Stimulated activated effector memory CD8-positive, alpha-beta T cell treated with anti-CD3 and anti-CD28 coated beads, Interleukin-12 subunit alpha, Interleukin-12 subunit beta, amount 100 ng/mL, for 72 hours (primary cell): ENCODE data around the gene ACTL10.

ENCODE experiments used
- ATAC-seq: fragments of 150-1000 bp; cut with Tn5 transposase; 2 replicates; pipeline ENCODE4 v1.10.0; 2021
- DNase-seq, 2 donors: peaks; one replicate each; pipeline ENCODE4 v3.0.0; 2021 to 2022; ENCODE audit warnings: low spot score in 2 of 2
- H3K27ac Mint-ChIP-seq: one replicate; pipeline ENCODE4 v1.8.0; 2022; ENCODE audit warnings: mild to moderate bottlenecking, mixed read lengths
- H3K36me3 Mint-ChIP-seq: one replicate; pipeline ENCODE4 v1.8.0; 2022; ENCODE audit warnings: mild to moderate bottlenecking, mixed read lengths
- H3K4me1 Mint-ChIP-seq: one replicate; pipeline ENCODE4 v1.8.0; 2022; ENCODE audit warnings: mixed read lengths
- H3K4me3 Mint-ChIP-seq: one replicate; pipeline ENCODE4 v1.8.0; 2022; ENCODE audit warnings: mild to moderate bottlenecking, mixed read lengths
- H3K9me3 Mint-ChIP-seq: one replicate; pipeline ENCODE4 v1.8.0; 2022; ENCODE audit warnings: mixed read lengths

Gene ACTL10

GRCh38 chr20:33655164-33655563 is 11.6 kb upstream of the ACTL10 start:
- Mint-ChIP-seq H3K27ac (peak overlapping the region; percentile 8), H3K4me3 (no peak overlapping the region), H3K9me3 (no peaks in the 10 kb centered on the region), H3K4me1 (peaks cover 27% of the 10 kb centered on the region), H3K36me3 (no peaks in the 10 kb centered on the region)
- ATAC-seq = no peak
- DNase-seq = no peak

GRCh38 chr20:33656010-33656782 is 10.5 kb upstream of the ACTL10 start:
- H3K9me3 Mint-ChIP-seq = no peaks in the 10 kb centered on the region
- no peaks in the 10 kb centered on the region for H3K36me3 Mint-ChIP-seq
- no peak for DNase-seq
- H3K4me1 Mint-ChIP-seq = peaks cover 23% of the 10 kb centered on the region
- no peak overlapping the region for H3K27ac Mint-ChIP-seq
- H3K4me3 Mint-ChIP-seq = no peak overlapping the region
- ATAC-seq = no peak

DNA sequence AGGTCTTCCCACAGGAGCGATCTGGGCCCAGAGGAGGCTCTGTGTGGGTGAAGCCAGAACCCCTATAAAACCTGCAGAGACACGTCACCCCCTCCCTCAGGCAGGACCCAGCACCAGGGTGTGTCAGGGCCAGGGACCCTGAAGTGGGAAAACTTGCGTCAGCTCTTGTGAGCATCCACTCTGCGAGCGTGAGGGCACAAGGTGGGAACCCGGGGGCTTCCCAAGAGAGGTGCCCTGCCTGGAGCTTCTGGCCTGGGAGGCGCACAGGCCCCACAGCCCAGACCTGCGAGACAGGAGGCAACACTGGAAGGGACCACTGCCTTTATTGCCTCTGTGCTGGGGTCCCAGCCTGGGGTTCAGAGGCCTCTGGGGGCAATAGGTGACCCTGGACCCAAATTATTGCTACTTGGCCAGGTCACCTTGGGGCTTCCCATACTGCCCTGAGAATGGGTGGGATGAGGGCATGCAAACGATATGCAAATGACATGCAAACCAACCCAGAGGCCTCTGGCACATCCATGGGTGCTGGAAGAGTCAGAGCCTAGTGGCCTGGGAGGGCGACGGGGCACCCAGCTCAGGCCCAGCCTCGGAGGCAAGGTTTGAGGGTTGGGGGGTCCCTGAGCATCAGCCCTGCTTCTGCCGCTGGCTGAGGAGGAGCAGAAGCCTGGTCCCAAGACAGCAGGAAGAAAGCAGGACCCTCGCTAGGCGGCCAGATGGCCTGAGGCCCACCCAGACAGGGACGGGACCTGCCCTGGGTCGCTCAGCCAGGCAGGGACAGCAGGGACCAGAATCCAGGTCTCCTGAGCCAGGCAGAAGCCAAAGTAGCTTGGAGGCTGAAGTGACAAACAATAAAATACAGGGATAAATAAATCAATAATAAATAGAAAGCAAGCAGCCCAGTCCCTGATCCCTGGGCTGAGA is 9.7 kb upstream of the ACTL10 start:
- Mint-ChIP-seq H3K4me1 (peaks cover 14% of the 10 kb centered on the region), H3K36me3 (no peaks in the 10 kb centered on the region), H3K27ac (no peak overlapping the region), H3K4me3 (no peak overlapping the region), H3K9me3 (no peaks in the 10 kb centered on the region)
- no peak for ATAC-seq
- DNase-seq = no peak

- no peak for DNase-seq
- Mint-ChIP-seq H3K36me3 (no peaks in the 10 kb centered on the region), H3K27ac (no peak overlapping the region), H3K9me3 (no peaks in the 10 kb centered on the region), H3K4me3 (no peak overlapping the region), H3K4me1 (peaks cover 12% of the 10 kb centered on the region)
- ATAC-seq = no peak
These were observed 9.0 kb upstream of the ACTL10 start for GRCh38 chr20:33657704-33658095.

DNA sequence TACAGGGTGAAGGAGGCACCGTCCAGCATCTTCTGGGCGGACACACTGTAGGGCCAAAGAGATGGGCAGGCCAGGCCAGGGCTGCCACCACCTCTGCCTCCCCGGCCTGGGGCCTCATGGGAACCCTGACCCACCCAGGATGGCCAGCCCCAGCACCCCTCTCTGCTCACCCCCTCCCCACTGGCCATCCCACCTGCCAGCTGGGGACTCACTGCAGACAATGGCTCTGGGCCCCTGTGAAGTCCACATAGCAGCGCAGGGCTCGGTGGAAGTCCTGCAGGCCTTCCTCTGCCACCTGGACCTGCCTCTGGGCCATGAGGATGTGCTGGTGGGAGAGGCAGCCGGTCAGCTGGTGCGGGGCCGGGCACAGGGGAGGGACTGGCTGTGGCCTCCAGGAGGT is 8.2 kb upstream of the ACTL10 start:
- Mint-ChIP-seq H3K4me1 (peaks cover 8% of the 10 kb centered on the region), H3K27ac (no peak overlapping the region), H3K36me3 (no peaks in the 10 kb centered on the region), H3K9me3 (no peaks in the 10 kb centered on the region), H3K4me3 (no peak overlapping the region)
- ATAC-seq (no peak), DNase-seq (no peak)

GRCh38 chr20:33658929-33659328 is 7.8 kb upstream of the ACTL10 start:
- H3K36me3 Mint-ChIP-seq = no peaks in the 10 kb centered on the region
- no peaks in the 10 kb centered on the region for H3K9me3 Mint-ChIP-seq
- peaks cover 7% of the 10 kb centered on the region for H3K4me1 Mint-ChIP-seq
- peak overlapping the region; percentile 81 for H3K27ac Mint-ChIP-seq
- DNase-seq = no peak
- no peak for ATAC-seq
- no peak overlapping the region for H3K4me3 Mint-ChIP-seq

DNA sequence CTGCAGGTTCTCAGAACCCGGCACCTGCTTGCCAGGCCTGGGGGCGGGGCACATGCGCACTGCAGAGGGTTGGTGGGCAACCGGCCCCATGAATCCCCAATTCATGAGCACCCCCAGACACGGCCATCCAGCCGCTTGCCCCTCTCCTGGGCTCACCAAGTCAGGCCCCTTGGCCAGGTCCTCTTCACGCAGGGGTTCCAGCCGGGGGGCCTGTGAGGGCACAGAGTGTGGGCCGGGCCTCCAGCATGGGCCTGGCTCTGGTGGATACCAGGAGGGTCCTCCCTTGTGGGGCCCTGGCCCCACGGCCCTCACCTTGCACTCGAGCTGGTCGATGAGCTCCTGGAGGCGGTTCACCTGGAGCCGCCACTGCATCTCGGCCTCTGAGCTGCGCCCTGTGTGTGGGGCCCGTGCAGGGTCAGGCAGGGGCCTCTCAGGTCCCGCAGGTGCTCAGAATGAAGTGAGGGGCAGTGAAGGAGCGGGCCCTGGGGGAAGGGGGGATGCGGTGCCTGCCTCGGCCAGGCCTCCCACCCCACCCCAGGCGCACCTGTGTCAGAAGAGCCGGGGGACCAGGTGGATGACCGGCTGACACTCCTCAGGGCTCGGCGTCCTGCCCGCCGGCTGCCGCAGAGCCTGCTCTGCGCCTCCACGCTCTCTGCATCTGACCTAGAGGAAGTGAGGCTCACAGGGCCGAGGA is 7.3 kb upstream of the ACTL10 start:
- no peak overlapping the region for H3K4me3 Mint-ChIP-seq
- ATAC-seq (no peak), DNase-seq (no peak)
- no peaks in the 10 kb centered on the region for H3K9me3 Mint-ChIP-seq
- H3K4me1 Mint-ChIP-seq = peaks cover 12% of the 10 kb centered on the region
- H3K27ac Mint-ChIP-seq = peak overlapping the region; percentile 81
- no peaks in the 10 kb centered on the region for H3K36me3 Mint-ChIP-seq

- H3K36me3 Mint-ChIP-seq = no peaks in the 10 kb centered on the region
- DNase-seq (no peak), ATAC-seq (no peak)
- H3K4me3 Mint-ChIP-seq = no peak overlapping the region
- H3K4me1 Mint-ChIP-seq = peaks cover 19% of the 10 kb centered on the region
- H3K27ac Mint-ChIP-seq = no peak overlapping the region
- no peaks in the 10 kb centered on the region for H3K9me3 Mint-ChIP-seq
These were observed 6.6 kb upstream of the ACTL10 start for GRCh38 chr20:33660035-33660684.

GRCh38 chr20:33660685-33661058 is 6.1 kb upstream of the ACTL10 start:
- Mint-ChIP-seq H3K36me3 (no peaks in the 10 kb centered on the region), H3K9me3 (no peaks in the 10 kb centered on the region), H3K27ac (no peak overlapping the region), H3K4me1 (peaks cover 24% of the 10 kb centered on the region), H3K4me3 (no peak overlapping the region)
- DNase-seq (no peak), ATAC-seq (no peak)

GRCh38 chr20:33662172-33662571 is 4.6 kb upstream of the ACTL10 start, which contains the start of gene C20orf144:
C20orf144 (plus strand) TSS chr20:33662327; CDS start chr20:33662346, 19 bp downstream.
- peaks cover 34% of the 10 kb centered on the region for H3K4me1 Mint-ChIP-seq
- H3K36me3 Mint-ChIP-seq = peaks cover 6% of the 10 kb centered on the region
- H3K4me3 Mint-ChIP-seq = peak within 1 kb of the TSS; percentile 96
- no peaks in the 10 kb centered on the region for H3K9me3 Mint-ChIP-seq
- no peak for DNase-seq
- no peak for ATAC-seq
- H3K27ac Mint-ChIP-seq = peak within 1 kb of the TSS; percentile 97

- Mint-ChIP-seq H3K4me1 (peaks cover 40% of the 10 kb centered on the region), H3K4me3 (peak overlapping the region; percentile 96), H3K36me3 (peaks cover 6% of the 10 kb centered on the region), H3K9me3 (no peaks in the 10 kb centered on the region), H3K27ac (peak overlapping the region; percentile 97)
- DNase-seq (peak; percentile 79 to 89), ATAC-seq (peak; percentile 74)
These were observed 3.3 kb upstream of the ACTL10 start for GRCh38 chr20:33663161-33664084.

DNA sequence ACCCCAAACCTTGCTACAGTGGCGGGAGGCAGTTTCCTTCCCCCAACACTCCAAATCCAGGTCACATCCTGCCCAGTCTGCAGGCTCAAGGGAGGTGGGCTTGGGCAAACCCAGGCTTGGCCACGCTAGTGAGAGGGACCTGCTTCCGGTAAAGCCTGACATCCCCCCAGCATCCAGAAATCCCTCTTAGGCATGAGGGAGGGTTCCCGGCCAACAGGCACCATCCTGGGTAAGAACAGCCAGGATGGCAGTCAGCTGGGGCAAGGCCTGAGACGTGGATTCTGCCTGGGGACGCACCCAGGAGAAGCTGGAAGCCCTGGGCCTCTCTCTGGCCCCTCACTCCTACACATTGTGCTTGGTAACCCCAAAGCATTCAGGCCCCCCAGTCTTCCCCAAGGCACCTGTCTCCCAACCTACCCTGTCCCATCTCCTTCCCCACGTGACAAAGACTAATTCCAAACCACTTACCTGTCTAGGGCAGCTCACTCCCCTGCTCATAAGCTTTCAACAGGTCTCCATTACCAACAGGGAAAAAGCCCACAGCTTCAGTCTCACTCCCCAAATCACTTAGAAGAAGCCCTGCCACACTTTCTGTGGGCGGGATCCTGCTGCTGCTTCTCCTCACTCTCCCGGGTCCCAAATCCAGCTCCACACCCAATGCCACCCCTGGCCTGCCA is 2.5 kb upstream of the ACTL10 start:
- Mint-ChIP-seq H3K9me3 (no peaks in the 10 kb centered on the region), H3K4me1 (peaks cover 41% of the 10 kb centered on the region), H3K36me3 (peaks cover 6% of the 10 kb centered on the region), H3K4me3 (peak overlapping the region; percentile 96), H3K27ac (peak overlapping the region; percentile 97)
- ATAC-seq (no peak), DNase-seq (no peak)

DNA sequence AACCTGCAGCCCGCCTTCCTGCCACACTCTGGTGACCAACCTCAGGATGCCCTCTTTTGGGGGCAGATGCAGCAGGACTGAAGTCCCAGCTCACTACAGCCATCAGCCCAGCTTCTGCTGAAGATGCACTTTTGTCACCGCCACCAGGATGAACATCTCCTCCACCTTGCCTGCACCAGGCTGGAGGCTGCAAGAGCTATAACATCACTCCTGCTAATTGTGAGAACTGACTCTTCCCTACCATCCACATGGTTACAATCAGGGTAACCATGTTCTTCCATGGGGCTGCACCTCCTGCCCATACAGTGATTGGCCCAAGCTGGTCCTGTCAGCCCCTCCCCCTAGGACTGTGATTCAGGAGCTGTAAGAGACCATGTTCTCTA is 2.0 kb upstream of the ACTL10 start:
- H3K9me3 Mint-ChIP-seq = no peaks in the 10 kb centered on the region
- no peak for DNase-seq
- H3K4me3 Mint-ChIP-seq = peak overlapping the region; percentile 96
- ATAC-seq = no peak
- peaks cover 7% of the 10 kb centered on the region for H3K36me3 Mint-ChIP-seq
- peaks cover 44% of the 10 kb centered on the region for H3K4me1 Mint-ChIP-seq
- H3K27ac Mint-ChIP-seq = peak overlapping the region; percentile 97
